Stimulated activated naive CD8-positive, alpha-beta T cell treated with anti-CD3 and anti-CD28 coated beads, Interleukin-15, amount 100 ng/mL, for 72 hours (primary cell): Measurements from ENCODE around the gene MNT.

Experiments
- ATAC-seq: fragments of 150-1000 bp; cut with Tn5 transposase; 2 replicates; pipeline ENCODE4 v1.10.0; 2021; ENCODE audit warnings: mild to moderate bottlenecking, moderate library complexity
- DNase-seq, 2 donors: peaks; one replicate each; pipeline ENCODE4 v3.0.0; 2021 to 2022
- H3K27ac Mint-ChIP-seq, 2 donors: one replicate each; pipeline ENCODE4 v1.8.0; 2022; ENCODE audit warnings: mild to moderate bottlenecking in 2 of 2, mixed read lengths in 2 of 2, moderate library complexity in 2 of 2
- H3K27me3 Mint-ChIP-seq: one replicate; pipeline ENCODE4 v1.8.0; 2022; ENCODE audit warnings: mixed read lengths
- H3K4me1 Mint-ChIP-seq: one replicate; pipeline ENCODE4 v1.8.0; 2022; ENCODE audit warnings: mild to moderate bottlenecking, mixed read lengths
- H3K4me3 Mint-ChIP-seq, 2 donors: one replicate each; pipeline ENCODE4 v1.8.0; 2022; ENCODE audit warnings: mild to moderate bottlenecking in 2 of 2, mixed read lengths in 2 of 2, moderate library complexity in 1 of 2
- H3K9me3 Mint-ChIP-seq, 2 donors: one replicate each; pipeline ENCODE4 v1.8.0; 2022; ENCODE audit warnings: mixed read lengths in 2 of 2

MNT gene

GRCh38 chr17:2351269-2351668, 49.6 kb downstream of the MNT start:
- Mint-ChIP-seq H3K27ac (no peak overlapping the region), H3K4me1 (peaks cover 26% of the 10 kb centered on the region), H3K9me3 (no peaks in the 10 kb centered on the region), H3K4me3 (no peak overlapping the region), H3K27me3 (no peaks in the 10 kb centered on the region)
- no peak for DNase-seq
- ATAC-seq = no peak

GRCh38 chr17:2347805-2348685, 52.8 kb downstream of the MNT start:
- peaks cover 24% of the 10 kb centered on the region for H3K4me1 Mint-ChIP-seq
- no peak overlapping the region for H3K4me3 Mint-ChIP-seq
- no peaks in the 10 kb centered on the region for H3K9me3 Mint-ChIP-seq
- H3K27me3 Mint-ChIP-seq = no peaks in the 10 kb centered on the region
- no peak for ATAC-seq
- H3K27ac Mint-ChIP-seq = peak overlapping the region in 1 of 2 donors; percentile 19
- no peak for DNase-seq

DNA sequence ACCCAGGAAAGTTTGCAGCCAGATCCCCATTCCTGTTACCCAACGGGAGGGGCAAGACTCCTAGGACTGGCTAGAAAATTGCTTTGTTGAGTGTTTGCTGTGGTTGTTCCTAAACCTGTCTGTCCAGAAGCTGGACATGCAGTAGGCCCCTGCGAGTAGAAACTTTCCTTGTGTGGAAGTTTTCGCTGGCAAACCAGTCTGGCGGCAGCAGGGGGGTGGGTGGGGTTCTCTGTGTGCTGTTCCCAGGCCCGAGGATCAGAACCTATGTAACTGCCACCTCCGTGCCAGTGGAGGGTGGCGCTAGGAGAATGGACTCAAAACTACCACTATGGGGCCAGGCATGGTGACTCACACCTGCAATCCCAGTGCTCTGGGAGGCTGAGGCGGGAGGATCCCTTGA, 54.4 kb downstream of the MNT start:
- H3K27ac Mint-ChIP-seq = no peak overlapping the region
- H3K4me1 Mint-ChIP-seq = peaks cover 23% of the 10 kb centered on the region
- H3K4me3 Mint-ChIP-seq = no peak overlapping the region
- no peaks in the 10 kb centered on the region for H3K9me3 Mint-ChIP-seq
- H3K27me3 Mint-ChIP-seq = no peaks in the 10 kb centered on the region
- ATAC-seq (no peak), DNase-seq (no peak)

- Mint-ChIP-seq H3K27me3 (no peaks in the 10 kb centered on the region), H3K4me3 (no peak overlapping the region), H3K9me3 (no peaks in the 10 kb centered on the region), H3K27ac (no peak overlapping the region), H3K4me1 (peaks cover 27% of the 10 kb centered on the region)
- ATAC-seq (no peak), DNase-seq (no peak)
Measured at GRCh38 chr17:2344528-2344927, 56.3 kb downstream of the MNT start.

GRCh38 chr17:2343421-2343820, 57.4 kb downstream of the MNT start:
- H3K27me3 Mint-ChIP-seq = no peaks in the 10 kb centered on the region
- H3K9me3 Mint-ChIP-seq = no peaks in the 10 kb centered on the region
- H3K4me1 Mint-ChIP-seq = peaks cover 33% of the 10 kb centered on the region
- ATAC-seq (peak; percentile 91), DNase-seq (peak; percentile 45 to 61)
- H3K27ac Mint-ChIP-seq = peak overlapping the region in 1 of 2 donors; percentile 71
- peak overlapping the region in 1 of 2 donors; percentile 11 for H3K4me3 Mint-ChIP-seq

DNA sequence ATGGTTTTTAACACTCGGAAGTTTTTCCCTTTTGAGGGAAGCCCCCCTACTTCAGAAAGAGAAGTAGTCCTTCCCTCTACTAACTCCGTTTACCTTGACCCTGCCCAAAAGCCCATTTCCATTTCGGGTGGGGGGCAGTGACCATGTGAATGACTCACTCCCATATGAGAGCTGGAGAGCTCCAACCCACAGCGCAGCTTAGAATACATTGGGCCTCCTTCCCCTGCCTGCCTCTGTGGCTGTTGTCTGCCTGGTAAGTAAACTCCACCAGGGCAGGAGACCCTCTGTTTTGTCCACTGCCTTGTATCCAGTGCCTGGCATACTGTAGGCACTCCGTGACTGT, 62.6 kb downstream of the MNT start:
- ATAC-seq (no peak), DNase-seq (no peak)
- H3K9me3 Mint-ChIP-seq = no peaks in the 10 kb centered on the region
- H3K27me3 Mint-ChIP-seq = no peaks in the 10 kb centered on the region
- H3K4me3 Mint-ChIP-seq = peak overlapping the region; percentile 70 to 81
- H3K27ac Mint-ChIP-seq = peak overlapping the region; percentile 12 to 46
- H3K4me1 Mint-ChIP-seq = peaks cover 25% of the 10 kb centered on the region

DNA sequence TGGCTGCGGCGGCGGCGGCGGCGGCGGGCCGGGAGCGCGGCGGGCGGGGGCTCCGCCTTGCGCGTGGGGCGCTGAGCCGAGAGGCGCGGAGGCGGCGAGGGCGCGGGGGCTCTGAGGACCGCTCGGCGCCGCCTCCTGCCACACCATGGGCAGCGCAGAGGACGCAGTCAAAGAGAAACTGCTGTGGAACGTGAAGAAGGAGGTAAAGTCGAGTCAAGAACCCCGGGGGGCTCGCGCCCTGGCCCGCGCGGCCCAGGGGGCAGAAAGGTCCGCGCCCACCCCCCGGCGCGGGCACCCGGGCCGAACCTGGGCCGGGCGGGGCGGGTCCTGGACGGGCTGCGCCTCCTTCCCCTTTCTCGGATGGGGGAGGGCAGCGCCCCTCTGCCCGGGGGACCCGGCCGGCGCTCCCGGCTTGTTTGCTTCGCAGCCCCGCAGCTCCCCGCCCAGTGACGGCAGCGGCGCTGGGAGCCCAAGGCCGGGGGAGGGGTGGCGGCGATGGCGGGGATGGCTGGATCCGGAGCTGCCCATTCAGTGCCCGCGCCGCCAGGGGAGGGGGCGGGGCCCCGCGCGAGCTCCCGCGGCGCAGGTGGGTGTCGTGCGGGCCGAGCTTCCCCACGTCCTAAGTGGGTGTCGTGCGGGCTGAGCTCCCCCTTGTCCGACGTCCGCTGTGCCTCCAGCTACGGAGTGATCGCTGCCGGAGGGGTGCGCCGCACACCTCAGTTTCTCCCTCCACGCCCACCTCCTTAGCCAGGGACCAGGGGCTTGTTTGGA, 63.1 kb downstream of the MNT start:
- Mint-ChIP-seq H3K4me1 (peaks cover 20% of the 10 kb centered on the region), H3K27ac (peak overlapping the region in 1 of 2 donors; percentile 12), H3K4me3 (peak overlapping the region; percentile 100), H3K27me3 (no peaks in the 10 kb centered on the region), H3K9me3 (no peaks in the 10 kb centered on the region)
- DNase-seq (peak; percentile 57), ATAC-seq (peak; percentile 51)

- peak within 1 kb of the TSS; percentile 99 for H3K27ac Mint-ChIP-seq
- no peaks in the 10 kb centered on the region for H3K9me3 Mint-ChIP-seq
- peaks cover 14% of the 10 kb centered on the region for H3K4me1 Mint-ChIP-seq
- ATAC-seq = peak; percentile 70
- peak; percentile 65 to 67 for DNase-seq
- H3K27me3 Mint-ChIP-seq = no peaks in the 10 kb centered on the region
- H3K4me3 Mint-ChIP-seq = peak within 1 kb of the TSS; percentile 100
Measured at GRCh38 chr17:2336852-2337543, 63.9 kb downstream of the MNT start, which contains the start of gene SGSM2. TSS of gene SGSM2 (plus strand) at chr17:2337501. CDS start at chr17:2337689, 188 bp downstream.

DNA sequence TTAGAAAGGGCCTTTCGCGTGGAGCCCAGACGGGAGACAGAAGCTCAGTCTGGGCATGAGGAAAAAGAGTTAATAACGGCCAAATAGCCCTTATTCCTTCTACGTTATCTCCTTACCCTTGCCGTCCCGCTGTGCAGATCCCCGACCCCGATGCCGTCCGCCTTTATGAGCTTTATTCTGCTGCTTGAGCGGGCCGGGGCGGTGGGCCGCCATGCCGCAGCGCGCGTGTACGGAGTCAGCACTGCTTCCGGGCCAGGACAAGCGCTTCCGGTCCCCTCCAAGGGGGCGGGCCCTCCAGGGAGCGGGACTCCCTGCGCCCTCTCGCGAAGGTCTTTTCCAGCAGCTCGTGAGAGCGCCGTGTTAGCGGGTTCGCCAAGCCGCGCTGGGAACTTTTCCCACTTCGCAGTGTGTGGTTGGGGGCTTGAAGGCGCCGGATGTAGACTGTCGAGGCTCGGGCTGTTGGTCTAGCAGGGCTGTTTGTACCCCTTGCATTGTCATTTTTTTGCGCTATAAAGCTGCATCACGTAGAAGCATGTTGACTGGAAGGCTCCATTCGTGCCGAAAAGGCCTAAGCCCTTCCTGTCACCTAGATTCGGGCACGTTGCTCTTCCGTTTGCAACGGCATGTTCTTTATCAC, 64.5 kb downstream of the MNT start, which contains the start of gene TSR1:
TSR1 (minus strand) TSS at position 243 of the 637 bp plus-strand sequence; CDS start at position 213, 30 bp downstream.
- no peaks in the 10 kb centered on the region for H3K9me3 Mint-ChIP-seq
- peaks cover 14% of the 10 kb centered on the region for H3K4me1 Mint-ChIP-seq
- peak; percentile 93 for ATAC-seq
- H3K27me3 Mint-ChIP-seq = no peaks in the 10 kb centered on the region
- H3K27ac Mint-ChIP-seq = peak within 1 kb of the TSS; percentile 99
- peak; percentile 84 to 89 for DNase-seq
- peak within 1 kb of the TSS; percentile 100 for H3K4me3 Mint-ChIP-seq

GRCh38 chr17:2335726-2336214, 65.1 kb downstream of the MNT start:
- Mint-ChIP-seq H3K4me3 (peak overlapping the region; percentile 100), H3K27me3 (no peaks in the 10 kb centered on the region), H3K4me1 (peaks cover 14% of the 10 kb centered on the region), H3K9me3 (no peaks in the 10 kb centered on the region), H3K27ac (peak overlapping the region; percentile 99)
- ATAC-seq (no peak), DNase-seq (no peak)
